PFSK-1 (cell line): ENCODE data around the gene EED.

Experiments used
- FOXP2 ChIP-seq: optimal IDR thresholded peaks from 2 replicates; pipeline ENCODE3; 2011; ENCODE audit warnings: borderline replicate concordance, control low read depth, inconsistent platforms; ENCODE audit not compliant: insufficient read depth; ENCODE audit errors: extremely low read length, extremely low read depth
- POLR2AphosphoS5 ChIP-seq: IDR thresholded peaks from 2 replicates; pipeline ENCODE4 v1.6.1; 2012; ENCODE audit warnings: low read depth, mild to moderate bottlenecking, control low read depth, low read length, moderate library complexity
- SIN3A ChIP-seq: IDR thresholded peaks from 2 replicates; pipeline ENCODE4 v1.6.1; 2012; ENCODE audit warnings: mild to moderate bottlenecking, low read length, moderate library complexity, borderline replicate concordance; ENCODE audit not compliant: insufficient read depth
- TAF1 ChIP-seq: IDR thresholded peaks from 2 replicates; pipeline ENCODE4 v1.6.1; 2012; ENCODE audit warnings: low read length, control low read depth, borderline replicate concordance; ENCODE audit not compliant: insufficient read depth
- TF ChIP-seq, protein P1 (sequence below), 2 experiments: IDR thresholded peaks; 2 replicates each; pipeline versions ENCODE4 v1.6.1 to v1.8.0; 2011 to 2012; ENCODE audit warnings: low read depth in 2 of 2, low read length in 2 of 2, control low read depth in 1 of 2, inconsistent platforms in 1 of 2, mild to moderate bottlenecking in 1 of 2, moderate library complexity in 1 of 2; ENCODE audit not compliant: insufficient read depth in 1 of 2

Gene EED

GRCh38 chr11:86279747-86280146, 35.2 kb downstream of the EED start:
- TF ChIP-seq TAF1 (no peak), SIN3A (no peak)

DNA sequence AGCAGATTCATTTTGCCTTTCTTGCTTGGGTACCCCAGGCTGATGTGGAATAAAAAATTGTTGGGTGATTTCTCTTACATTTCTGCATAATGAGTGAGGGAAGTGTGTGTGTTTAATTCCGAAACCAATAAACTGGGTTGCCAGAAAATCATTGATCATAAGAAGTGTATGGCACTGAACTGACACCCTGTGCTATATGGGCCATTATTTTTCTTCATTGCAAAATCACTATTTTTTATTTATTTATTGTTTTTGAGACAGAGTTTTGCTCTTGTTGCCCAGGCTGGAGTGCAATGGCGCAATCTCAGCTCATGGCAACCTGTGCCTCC, 42.9 kb downstream of the EED start:
- TF ChIP-seq POLR2AphosphoS5 (no peak), FOXP2 (no peak), SIN3A (no peak), TAF1 (no peak)
- TF ChIP-seq, protein P1, sequence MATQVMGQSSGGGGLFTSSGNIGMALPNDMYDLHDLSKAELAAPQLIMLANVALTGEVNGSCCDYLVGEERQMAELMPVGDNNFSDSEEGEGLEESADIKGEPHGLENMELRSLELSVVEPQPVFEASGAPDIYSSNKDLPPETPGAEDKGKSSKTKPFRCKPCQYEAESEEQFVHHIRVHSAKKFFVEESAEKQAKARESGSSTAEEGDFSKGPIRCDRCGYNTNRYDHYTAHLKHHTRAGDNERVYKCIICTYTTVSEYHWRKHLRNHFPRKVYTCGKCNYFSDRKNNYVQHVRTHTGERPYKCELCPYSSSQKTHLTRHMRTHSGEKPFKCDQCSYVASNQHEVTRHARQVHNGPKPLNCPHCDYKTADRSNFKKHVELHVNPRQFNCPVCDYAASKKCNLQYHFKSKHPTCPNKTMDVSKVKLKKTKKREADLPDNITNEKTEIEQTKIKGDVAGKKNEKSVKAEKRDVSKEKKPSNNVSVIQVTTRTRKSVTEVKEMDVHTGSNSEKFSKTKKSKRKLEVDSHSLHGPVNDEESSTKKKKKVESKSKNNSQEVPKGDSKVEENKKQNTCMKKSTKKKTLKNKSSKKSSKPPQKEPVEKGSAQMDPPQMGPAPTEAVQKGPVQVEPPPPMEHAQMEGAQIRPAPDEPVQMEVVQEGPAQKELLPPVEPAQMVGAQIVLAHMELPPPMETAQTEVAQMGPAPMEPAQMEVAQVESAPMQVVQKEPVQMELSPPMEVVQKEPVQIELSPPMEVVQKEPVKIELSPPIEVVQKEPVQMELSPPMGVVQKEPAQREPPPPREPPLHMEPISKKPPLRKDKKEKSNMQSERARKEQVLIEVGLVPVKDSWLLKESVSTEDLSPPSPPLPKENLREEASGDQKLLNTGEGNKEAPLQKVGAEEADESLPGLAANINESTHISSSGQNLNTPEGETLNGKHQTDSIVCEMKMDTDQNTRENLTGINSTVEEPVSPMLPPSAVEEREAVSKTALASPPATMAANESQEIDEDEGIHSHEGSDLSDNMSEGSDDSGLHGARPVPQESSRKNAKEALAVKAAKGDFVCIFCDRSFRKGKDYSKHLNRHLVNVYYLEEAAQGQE (IDR thresholded peaks at IDR 0.05; ENCODE audit: insufficient read depth in 1 of 2, low read depth in 2 of 2, low read length in 2 of 2), result no peak

DNA sequence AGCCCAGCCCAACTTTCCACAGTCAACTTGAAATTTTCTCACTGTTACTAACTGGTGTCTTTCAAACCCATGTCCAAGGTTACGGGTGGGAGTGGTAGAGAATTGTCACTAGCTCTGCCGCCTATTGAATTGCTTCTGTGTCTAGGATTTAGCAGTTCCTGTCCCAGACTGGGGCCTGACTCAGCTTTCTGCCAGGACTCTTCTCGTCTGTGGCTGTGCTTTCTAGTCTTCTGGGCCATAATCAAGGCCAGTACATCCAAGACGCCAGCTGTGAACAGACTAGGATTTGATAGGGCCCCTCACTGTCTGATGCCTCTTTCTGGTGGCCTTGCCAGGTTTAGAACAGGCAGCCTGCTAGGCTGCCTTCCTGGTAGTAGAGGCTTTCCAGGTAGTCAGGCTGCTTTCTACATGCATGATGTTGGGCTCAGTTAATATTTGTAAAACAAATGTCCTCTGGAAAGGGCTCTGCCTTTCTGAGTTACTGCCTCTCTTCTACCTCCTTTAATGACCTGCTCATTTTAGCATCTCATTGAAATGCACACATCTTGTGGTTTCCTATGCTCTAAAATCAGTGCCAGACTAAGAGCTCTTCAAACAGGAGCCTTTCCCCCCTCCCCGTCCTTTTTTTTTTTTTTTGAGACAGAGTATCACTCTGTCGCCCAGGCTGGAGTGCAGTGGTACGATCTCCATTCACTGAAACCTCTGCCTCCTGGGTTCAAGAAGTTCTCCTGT, 44.4 kb downstream of the EED start:
- TF ChIP-seq, protein P1 (IDR thresholded peaks at IDR 0.05; ENCODE audit: insufficient read depth in 1 of 2, low read depth in 2 of 2, low read length in 2 of 2), result no peak
- TF ChIP-seq SIN3A (no peak), FOXP2 (no peak), POLR2AphosphoS5 (no peak), TAF1 (no peak)

DNA sequence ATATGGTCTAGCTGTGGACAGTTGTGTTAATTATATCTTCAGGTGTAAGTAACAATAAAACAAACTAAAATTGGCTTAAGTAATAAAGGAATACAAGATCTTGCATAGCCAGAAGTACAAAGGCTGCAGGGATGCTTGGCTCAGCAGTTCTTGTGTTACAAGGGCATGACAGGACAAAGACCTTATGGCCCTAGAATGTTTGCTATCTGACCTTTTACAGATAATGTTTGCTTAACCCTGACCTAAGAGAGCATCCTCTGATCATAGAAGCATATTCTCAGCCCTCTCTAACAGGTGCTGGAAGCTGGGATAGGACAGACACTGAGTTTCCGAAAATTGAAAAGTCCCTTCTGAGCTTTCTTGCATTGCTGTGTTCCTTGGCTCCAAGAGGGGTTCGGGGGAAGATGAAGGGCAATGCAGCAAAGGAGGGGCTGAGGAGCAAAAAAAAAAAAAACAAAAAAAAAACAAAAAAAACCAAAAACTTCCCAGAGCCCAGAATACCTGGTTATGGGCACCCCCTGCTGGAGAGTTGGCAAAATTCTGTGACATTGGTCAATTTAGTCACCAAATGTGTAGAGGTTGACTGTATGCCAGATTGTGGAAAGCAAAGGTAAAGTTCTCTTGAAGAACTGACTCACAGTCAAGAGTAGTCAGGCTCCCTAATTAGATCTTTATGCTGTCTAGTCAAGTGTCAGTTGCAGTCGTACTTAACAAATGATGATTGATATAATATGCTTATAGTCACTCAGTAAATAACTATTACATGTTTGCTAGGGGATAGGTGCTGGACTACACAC, 47.1 kb downstream of the EED start:
- no peak for TF ChIP-seq FOXP2
- no peak for TF ChIP-seq SIN3A
- TF ChIP-seq, protein P1 (IDR thresholded peaks at IDR 0.05; ENCODE audit: insufficient read depth in 1 of 2, low read depth in 2 of 2, low read length in 2 of 2), result no peak
- TF ChIP-seq POLR2AphosphoS5, result no peak
- no peak for TF ChIP-seq TAF1

- TF ChIP-seq, protein P1 (IDR thresholded peaks at IDR 0.05; ENCODE audit: insufficient read depth in 1 of 2, low read depth in 2 of 2, low read length in 2 of 2), result no peak
- no peak for TF ChIP-seq FOXP2
- TF ChIP-seq TAF1, result no peak
- TF ChIP-seq SIN3A, result no peak
- TF ChIP-seq POLR2AphosphoS5, result no peak
Measured at GRCh38 chr11:86292912-86293616, 48.5 kb downstream of the EED start.
